ENCODE data around the gene FTH1.

- TF ChIP-seq MAFK (IDR thresholded peaks at IDR 0.05; ENCODE audit: low read depth, low read length) (no peak), CTCF (conservative IDR thresholded peaks at IDR 0.05; ENCODE audit: low read depth, low read length) (peak; percentile 98), RAD21 (IDR thresholded peaks at IDR 0.05; ENCODE audit: low read length) (peak; percentile 99), POLR2A (IDR thresholded peaks at IDR 0.05; ENCODE audit: low read depth, low read length) (0 out of 2 replicates have a peak, but pooled peaks have one; percentile 46), FOS (IDR thresholded peaks at IDR 0.05; ENCODE audit: low read depth, low read length) (no peak), MAZ (IDR thresholded peaks at IDR 0.05; ENCODE audit: borderline replicate concordance, low read depth, low read length) (0 out of 2 replicates have a peak, but pooled peaks have one; percentile 25)
These were observed 19.8 kb downstream of the FTH1 start for GRCh38 chr11:61947486-61948210.

Measured in IMR-90 (cell line).